HG03175 (cell line): ENCODE measurements around the gene HPF1.
A peak's percentile ranks its signal among the peaks of the same experiment; 100 is the strongest.
"Not testable (repeated sequence)": the region's sequence is repeated elsewhere in the genome, so short reads cannot be mapped to it uniquely, and the experiment has no call there.

Experiments
- ATAC-seq: cut with Tn5 transposase; IDR thresholded peaks from one replicate; pipeline ENCODE4 v1.9.1; 2021; ENCODE audit warnings: mild to moderate bottlenecking, moderate library complexity; ENCODE audit not compliant: unreplicated experiment

HPF1 gene

GRCh38 chr4:169757575-169758184, at the start of gene HPF1:
TSS of gene HPF1 (minus strand) at chr4:169757944. CDS start at chr4:169757877, 67 bp downstream.
- peak; percentile 95 for ATAC-seq

GRCh38 chr4:169806770-169807169, 49.0 kb upstream of the HPF1 start:
- not testable (repeated sequence) for ATAC-seq

- no peak for ATAC-seq
These were observed 45.7 kb upstream of the HPF1 start for GRCh38 chr4:169803413-169803812.

DNA sequence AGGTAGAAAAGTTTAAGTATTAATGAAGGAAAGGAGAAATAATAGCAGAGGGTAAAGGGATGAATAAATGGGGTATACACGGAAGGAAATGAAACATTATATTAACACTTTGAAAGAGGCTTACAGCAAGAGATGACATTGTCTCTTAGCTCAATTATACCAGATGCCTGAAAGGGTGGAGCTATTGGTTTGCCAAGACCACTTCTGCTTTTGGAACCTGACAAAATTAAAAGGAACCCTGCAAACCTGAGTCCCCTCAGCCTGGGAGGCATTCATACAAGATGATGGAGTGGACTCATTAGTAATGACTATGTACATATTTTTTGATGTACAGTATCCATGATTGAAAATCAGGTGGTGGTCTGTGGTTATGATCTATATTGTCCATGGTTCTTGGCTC, 45.1 kb upstream of the HPF1 start:
- ATAC-seq: no peak

DNA sequence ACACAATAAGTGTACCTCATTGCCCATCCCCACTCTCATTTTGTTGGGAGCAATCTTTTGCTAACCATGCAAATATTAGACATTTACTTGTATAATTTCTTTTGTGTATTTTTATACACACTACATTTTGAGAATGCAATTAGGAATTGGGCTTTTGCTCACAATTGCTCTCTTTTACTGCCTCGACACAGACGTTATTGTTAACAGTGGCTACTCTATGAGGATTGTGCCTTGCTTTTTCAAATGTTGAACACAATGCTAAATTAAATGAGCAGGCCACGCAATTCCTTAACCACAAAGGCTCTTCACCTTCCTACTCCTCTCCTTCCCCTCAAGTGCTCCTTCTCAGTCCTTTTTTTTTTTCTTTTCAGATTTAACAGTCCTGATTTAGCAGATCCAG, 42.8 kb upstream of the HPF1 start:
- no peak for ATAC-seq

GRCh38 chr4:169799260-169799659, 41.5 kb upstream of the HPF1 start:
- ATAC-seq: no peak

DNA sequence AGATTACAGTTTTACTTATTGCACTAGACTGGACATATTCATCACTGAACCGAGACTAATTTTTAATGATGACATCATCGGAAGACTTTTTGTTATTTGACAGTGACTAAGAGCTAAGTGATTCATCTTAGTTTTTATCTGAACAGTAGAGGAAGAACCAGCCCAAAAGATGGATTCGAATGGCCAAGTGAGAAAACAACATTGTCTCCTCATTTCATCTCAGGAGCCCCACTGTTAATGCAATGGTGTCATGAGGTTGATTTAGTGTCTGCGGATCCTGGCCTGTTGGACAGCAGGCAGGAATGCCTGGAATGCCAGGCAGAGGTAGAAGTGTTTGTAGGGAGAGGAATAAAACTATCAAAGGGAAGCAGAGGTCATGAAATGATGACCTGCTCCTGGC, 37.8 kb upstream of the HPF1 start:
- no peak for ATAC-seq

GRCh38 chr4:169791527-169792156, 33.9 kb upstream of the HPF1 start:
- no peak for ATAC-seq

- no peak for ATAC-seq
These were observed 33.3 kb upstream of the HPF1 start for GRCh38 chr4:169791062-169791461.

- no peak for ATAC-seq
These were observed 17.0 kb upstream of the HPF1 start for GRCh38 chr4:169774466-169775445.

- ATAC-seq: no peak
These were observed 16.1 kb upstream of the HPF1 start for GRCh38 chr4:169773889-169774288.

GRCh38 chr4:169771556-169772080, 13.9 kb upstream of the HPF1 start:
- not testable (repeated sequence) for ATAC-seq

DNA sequence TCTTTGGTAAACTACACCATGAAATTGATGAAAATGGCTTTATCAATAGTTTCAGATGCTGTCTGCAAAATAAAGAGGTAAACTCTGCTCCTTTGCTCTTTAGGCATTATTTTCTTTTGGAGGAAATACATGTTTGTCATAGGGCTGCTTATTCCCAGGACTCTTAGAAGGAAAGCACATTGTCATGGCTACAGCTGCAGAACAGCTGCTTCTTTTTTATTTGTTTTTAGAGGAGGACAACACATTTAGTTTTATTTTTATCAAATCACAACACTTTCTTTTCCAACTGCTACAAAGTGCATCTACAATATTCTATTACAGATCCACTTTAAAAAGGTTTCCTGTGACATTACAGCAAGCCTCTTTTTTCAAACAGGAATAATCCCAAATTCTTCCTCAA, 12.7 kb upstream of the HPF1 start:
- no peak for ATAC-seq

GRCh38 chr4:169768385-169768784, 10.6 kb upstream of the HPF1 start:
- ATAC-seq: no peak

GRCh38 chr4:169766741-169767140, 9.0 kb upstream of the HPF1 start:
- no peak for ATAC-seq

DNA sequence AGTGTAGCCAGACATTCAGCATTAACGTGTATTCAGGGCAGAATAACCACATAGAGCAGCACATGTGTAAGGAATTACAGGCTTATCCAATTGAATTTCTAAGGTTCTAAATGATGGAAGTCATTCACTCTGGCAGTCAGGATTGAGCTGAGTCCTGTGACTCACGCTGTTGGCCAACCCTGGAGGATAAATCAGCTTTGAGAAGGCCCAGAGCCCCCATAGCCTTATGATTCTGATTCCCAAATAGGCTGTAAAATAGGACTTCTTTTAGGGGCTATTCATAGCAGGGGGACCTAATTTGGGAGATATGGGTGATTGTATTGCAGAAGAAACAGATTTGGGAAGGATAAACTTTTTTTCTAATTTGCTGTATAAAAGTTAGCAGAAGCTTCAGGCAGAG, 8.1 kb upstream of the HPF1 start:
- no peak for ATAC-seq

DNA sequence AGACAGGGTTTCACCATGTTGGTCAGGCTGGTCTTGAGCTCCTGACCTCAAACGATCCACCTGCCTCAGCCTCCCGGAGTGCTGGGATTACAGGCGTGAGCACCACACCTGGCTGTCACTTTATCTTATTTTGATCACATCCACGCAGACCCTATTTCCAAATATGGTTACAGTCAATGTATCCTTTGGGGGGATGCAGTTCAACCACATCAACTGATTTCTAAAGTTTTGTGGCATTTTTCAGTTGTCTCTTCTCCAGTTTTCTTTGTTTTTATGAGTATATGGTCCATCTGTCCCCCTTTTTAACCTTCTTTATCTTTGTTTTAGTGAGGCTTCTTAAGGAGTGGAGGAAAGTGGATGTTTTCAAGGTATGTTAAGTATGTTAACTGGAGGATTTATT, 4.1 kb upstream of the HPF1 start:
- ATAC-seq: no peak

- no peak for ATAC-seq
These were observed 738 bp upstream of the HPF1 start for GRCh38 chr4:169758401-169758962.

- peak; percentile 25 for ATAC-seq
These were observed 671 bp downstream of the HPF1 start for GRCh38 chr4:169756971-169757574.

- ATAC-seq: no peak
These were observed 12.5 kb downstream of the HPF1 start for GRCh38 chr4:169745291-169745690.

- no peak for ATAC-seq
These were observed 13.1 kb downstream of the HPF1 start for GRCh38 chr4:169744601-169745000.
